ENCODE measurements around the gene SPTB.

SPTB gene

GRCh38 chr14:64790478-64790877, 89.2 kb downstream of the SPTB start:
- TF ChIP-seq ZNF384 (IDR thresholded peaks at IDR 0.05) (no peak), CTBP1 (IDR thresholded peaks at IDR 0.05; ENCODE audit: borderline replicate concordance) (no peak), SUZ12 (IDR thresholded peaks at IDR 0.05) (no peak), ARNT (IDR thresholded peaks at IDR 0.05) (no peak), LEF1 (IDR thresholded peaks at IDR 0.05; ENCODE audit: borderline replicate concordance) (no peak), FOXM1 (IDR thresholded peaks at IDR 0.05; ENCODE audit: borderline replicate concordance) (no peak), HDGF (IDR thresholded peaks at IDR 0.05; ENCODE audit: borderline replicate concordance) (no peak), NFRKB (IDR thresholded peaks at IDR 0.05) (no peak), SP1 (IDR thresholded peaks at IDR 0.05) (no peak), FOXA1 (IDR thresholded peaks at IDR 0.05) (no peak), PKNOX1 (IDR thresholded peaks at IDR 0.05) (no peak), ELF4 (IDR thresholded peaks at IDR 0.05) (no peak)
- no peak for DNase-seq (ENCODE audit: extremely low spot score)
- POLR2A ChIA-PET: no interaction called here
- CTCF ChIA-PET: interaction anchor here (1.2 kb wide), 1 partner anchor 101 kb away, joined by 3 read pairs; no protein-coding TSS in a partner anchor

DNA sequence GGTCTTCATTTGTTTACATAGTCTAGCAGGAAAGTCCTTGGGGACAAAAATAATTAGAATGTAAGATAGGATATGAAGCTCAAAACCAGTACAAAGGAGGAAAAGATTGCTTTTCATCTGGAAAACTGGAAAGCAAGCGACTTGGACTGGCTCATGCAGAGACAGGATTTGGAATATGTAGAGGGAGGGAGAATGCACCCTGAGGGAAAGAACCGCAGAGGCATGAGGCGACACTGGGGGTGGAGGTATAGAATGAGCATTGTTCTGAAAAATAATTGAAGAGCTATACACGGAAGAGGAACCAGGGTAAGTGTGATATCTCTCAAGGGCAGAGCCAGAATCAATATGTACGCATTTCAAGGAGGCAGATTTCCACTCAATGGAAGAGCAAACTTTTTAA, 90.0 kb downstream of the SPTB start:
- POLR2A ChIA-PET: no interaction called here
- no peak for DNase-seq (ENCODE audit: extremely low spot score)
- TF ChIP-seq SP1 (IDR thresholded peaks at IDR 0.05) (no peak), ELF4 (IDR thresholded peaks at IDR 0.05) (no peak), SUZ12 (IDR thresholded peaks at IDR 0.05) (no peak)
- CTCF ChIA-PET: interaction anchor here (1.2 kb wide), 2 partner anchors 25 to 102 kb away, joined by 3 to 5 read pairs; no protein-coding TSS in a partner anchor

DNA sequence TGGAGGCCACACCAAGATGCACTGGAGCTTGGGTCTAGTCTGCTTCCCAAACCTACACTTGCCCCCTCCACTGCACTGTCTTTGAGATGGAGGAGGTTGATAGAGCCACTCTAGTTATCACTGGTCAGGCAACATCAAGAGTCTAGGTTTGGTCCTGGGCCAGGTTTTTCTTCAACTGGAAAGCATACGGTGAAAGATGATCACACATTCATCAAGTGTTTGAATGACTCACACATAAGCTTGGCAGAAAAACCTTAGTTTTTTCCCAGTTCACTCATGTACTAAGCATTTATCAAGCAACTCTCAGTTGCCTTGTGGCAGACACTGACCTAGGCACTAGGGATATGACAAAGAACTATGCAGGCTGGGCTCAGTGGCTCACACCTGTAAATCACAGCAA, 91.0 kb downstream of the SPTB start:
- ChIA-PET POLR2A (no interaction called here), CTCF (interaction anchor here (1.2 kb wide), 1 partner anchor 24 kb away, joined by 5 read pairs; no protein-coding TSS in a partner anchor)
- no peak for DNase-seq (ENCODE audit: extremely low spot score)
- TF ChIP-seq ZNF384 (IDR thresholded peaks at IDR 0.05) (no peak), FOXM1 (IDR thresholded peaks at IDR 0.05; ENCODE audit: borderline replicate concordance) (no peak), HDGF (IDR thresholded peaks at IDR 0.05; ENCODE audit: borderline replicate concordance) (no peak), L3MBTL2 (conservative IDR thresholded peaks at IDR 0.05) (no peak), ELF4 (IDR thresholded peaks at IDR 0.05) (no peak)

DNA sequence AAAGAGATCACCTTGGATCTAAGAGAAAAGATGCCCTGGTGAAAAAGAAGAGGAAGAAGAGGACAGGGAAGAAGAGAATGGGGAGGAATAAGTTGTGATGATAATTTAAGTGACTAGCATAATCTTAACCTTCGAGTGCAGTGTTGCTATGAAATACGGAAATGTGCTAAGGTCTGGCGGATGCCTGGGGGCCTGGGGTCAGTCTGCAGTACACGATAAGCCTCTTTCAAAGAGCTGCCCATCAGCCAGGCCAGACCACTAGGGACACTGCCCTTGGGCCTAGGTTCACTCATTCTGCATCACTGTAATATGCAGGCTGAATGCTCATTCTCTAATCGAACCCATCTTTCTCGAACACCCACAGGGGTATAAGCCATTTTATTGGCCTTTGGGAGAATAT, 92.1 kb downstream of the SPTB start:
- POLR2A ChIA-PET: no interaction called here
- DNase-seq (ENCODE audit: extremely low spot score): no peak
- TF ChIP-seq CTBP1 (IDR thresholded peaks at IDR 0.05; ENCODE audit: borderline replicate concordance) (no peak), TARDBP (IDR thresholded peaks at IDR 0.05) (no peak), FOXM1 (IDR thresholded peaks at IDR 0.05; ENCODE audit: borderline replicate concordance) (no peak), ELF4 (IDR thresholded peaks at IDR 0.05) (no peak), ARNT (IDR thresholded peaks at IDR 0.05) (no peak), NFRKB (IDR thresholded peaks at IDR 0.05) (no peak), L3MBTL2 (conservative IDR thresholded peaks at IDR 0.05) (no peak)
- CTCF ChIA-PET: no interaction called here

- CTCF ChIA-PET: no interaction called here
- POLR2A ChIA-PET: no interaction called here
- DNase-seq (ENCODE audit: extremely low spot score): no peak
- TF ChIP-seq ARNT (IDR thresholded peaks at IDR 0.05) (no peak), LEF1 (IDR thresholded peaks at IDR 0.05; ENCODE audit: borderline replicate concordance) (no peak), CTBP1 (IDR thresholded peaks at IDR 0.05; ENCODE audit: borderline replicate concordance) (no peak), ZNF384 (IDR thresholded peaks at IDR 0.05) (no peak), SUZ12 (IDR thresholded peaks at IDR 0.05) (no peak), FOXA1 (IDR thresholded peaks at IDR 0.05) (no peak)
Observed at GRCh38 chr14:64786296-64787149, 93.2 kb downstream of the SPTB start.

- no peak for TF ChIP-seq FOXK2 (IDR thresholded peaks at IDR 0.05)
- no peak for TF ChIP-seq ARNT (IDR thresholded peaks at IDR 0.05)
- no peak for TF ChIP-seq ELF4 (IDR thresholded peaks at IDR 0.05)
- ChIA-PET CTCF (no interaction called here), POLR2A (no interaction called here)
- DNase-seq (ENCODE audit: extremely low spot score): no peak
Observed at GRCh38 chr14:64784006-64784405, 95.7 kb downstream of the SPTB start.

DNA sequence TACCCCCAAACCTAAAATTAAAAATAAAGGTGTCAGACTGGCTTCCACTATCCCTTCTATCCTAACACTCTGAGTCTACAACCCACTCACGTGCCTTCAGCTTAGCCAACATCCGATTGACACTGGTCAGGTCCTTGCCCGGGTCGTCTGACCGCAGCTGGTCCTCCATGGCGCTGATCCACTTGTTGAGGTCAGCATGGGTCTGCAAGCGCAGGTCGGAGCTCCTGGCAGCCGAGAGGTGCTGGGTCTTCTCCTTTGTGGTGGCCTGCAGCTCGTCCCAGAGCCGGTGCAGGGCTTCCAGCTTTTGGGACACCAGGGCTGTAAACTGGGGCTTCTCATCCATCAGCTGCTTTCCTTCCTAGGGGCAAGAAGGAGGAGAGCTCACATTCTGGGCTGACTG, 97.5 kb downstream of the SPTB start:
- no peak for DNase-seq (ENCODE audit: extremely low spot score)
- TF ChIP-seq FOXK2 (IDR thresholded peaks at IDR 0.05) (no peak), SUZ12 (IDR thresholded peaks at IDR 0.05) (no peak), FOXM1 (IDR thresholded peaks at IDR 0.05; ENCODE audit: borderline replicate concordance) (no peak), PKNOX1 (IDR thresholded peaks at IDR 0.05) (no peak), L3MBTL2 (conservative IDR thresholded peaks at IDR 0.05) (no peak), BHLHE40 (IDR thresholded peaks at IDR 0.05; ENCODE audit: borderline replicate concordance) (no peak), HDGF (IDR thresholded peaks at IDR 0.05; ENCODE audit: borderline replicate concordance) (no peak)
- POLR2A ChIA-PET: interaction anchor here (1.4 kb wide), 1 partner anchor 14 kb away, joined by 3 read pairs; no protein-coding TSS in a partner anchor
- CTCF ChIA-PET: interaction anchor here (0.5 to 0.8 kb wide), 3 partner anchors 17 to 279 kb away, joined by 3 to 4 read pairs (median 3); no protein-coding TSS in a partner anchor
